Measurements from ENCODE around the gene AGO3.

AGO3 gene

DNA sequence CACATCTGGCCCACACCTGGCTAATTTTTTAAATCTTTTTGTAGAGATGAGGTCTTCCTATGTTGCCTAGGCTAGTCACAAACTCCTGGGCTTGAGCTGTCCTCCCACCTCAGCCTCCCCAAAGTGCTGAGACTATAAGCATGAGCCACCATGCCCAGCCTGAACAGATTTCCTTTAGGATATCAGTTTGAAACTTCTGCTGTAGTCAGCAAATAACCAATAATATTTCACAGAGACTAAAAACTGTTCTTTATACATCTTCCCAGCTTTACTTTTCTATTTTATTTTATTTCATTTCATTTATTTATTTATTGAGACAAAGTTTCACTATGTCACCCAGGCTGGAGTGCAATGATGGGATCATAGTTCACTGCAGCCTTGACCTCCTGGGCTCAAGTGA lies 123.1 kb downstream of the AGO3 start:
- TF ChIP-seq, protein P1, sequence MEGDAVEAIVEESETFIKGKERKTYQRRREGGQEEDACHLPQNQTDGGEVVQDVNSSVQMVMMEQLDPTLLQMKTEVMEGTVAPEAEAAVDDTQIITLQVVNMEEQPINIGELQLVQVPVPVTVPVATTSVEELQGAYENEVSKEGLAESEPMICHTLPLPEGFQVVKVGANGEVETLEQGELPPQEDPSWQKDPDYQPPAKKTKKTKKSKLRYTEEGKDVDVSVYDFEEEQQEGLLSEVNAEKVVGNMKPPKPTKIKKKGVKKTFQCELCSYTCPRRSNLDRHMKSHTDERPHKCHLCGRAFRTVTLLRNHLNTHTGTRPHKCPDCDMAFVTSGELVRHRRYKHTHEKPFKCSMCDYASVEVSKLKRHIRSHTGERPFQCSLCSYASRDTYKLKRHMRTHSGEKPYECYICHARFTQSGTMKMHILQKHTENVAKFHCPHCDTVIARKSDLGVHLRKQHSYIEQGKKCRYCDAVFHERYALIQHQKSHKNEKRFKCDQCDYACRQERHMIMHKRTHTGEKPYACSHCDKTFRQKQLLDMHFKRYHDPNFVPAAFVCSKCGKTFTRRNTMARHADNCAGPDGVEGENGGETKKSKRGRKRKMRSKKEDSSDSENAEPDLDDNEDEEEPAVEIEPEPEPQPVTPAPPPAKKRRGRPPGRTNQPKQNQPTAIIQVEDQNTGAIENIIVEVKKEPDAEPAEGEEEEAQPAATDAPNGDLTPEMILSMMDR (conservative IDR thresholded peaks at IDR 0.05; ENCODE audit: low read depth, low read length) = no peak
- H3K4me3 ChIP-seq (ENCODE audit: low read length) = no peak overlapping the region
- DNase-seq (ENCODE audit: low read depth) = no peak

DNA sequence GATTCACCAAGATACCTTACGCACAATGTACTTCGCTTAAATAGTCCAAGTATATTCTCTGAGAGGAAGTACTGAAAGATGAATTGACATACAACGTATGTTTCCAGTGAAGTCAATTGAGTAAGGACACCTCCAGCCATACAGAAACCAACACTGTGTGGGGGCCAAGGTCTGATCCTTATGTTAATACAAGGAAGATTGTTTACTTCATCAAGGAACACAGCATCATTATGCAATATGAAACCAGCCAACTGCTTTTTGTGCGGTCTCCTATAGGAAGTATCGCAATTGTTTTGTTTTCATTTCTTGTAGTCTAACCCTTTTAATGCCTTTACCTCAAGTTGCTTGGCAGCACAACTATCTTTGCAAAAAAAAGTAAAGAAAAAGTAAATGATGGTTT lies 124.8 kb downstream of the AGO3 start:
- no peak for DNase-seq (ENCODE audit: low read depth)
- TF ChIP-seq, protein P1 (conservative IDR thresholded peaks at IDR 0.05; ENCODE audit: low read depth, low read length) = no peak
- H3K4me3 ChIP-seq (ENCODE audit: low read length) = no peak overlapping the region

DNA sequence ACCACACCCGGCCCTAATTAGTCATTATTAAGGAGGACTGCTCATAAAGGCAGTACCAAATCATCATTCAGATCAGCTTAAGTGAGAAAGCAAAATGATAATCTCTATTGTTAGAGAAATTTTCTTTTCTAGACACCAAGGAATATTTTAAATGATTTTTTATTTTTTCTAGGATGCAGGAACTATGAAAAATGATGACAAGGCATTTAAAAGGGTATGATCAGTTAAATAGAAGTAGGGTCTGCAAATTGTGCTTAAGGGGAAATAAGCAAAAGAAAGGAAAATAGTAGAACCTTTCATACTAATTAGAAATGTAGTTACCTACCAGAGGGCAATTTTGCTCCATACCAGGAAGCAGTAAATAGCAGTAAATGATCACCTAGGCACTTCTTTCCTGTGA lies 131.4 kb downstream of the AGO3 start:
- TF ChIP-seq, protein P1 (conservative IDR thresholded peaks at IDR 0.05; ENCODE audit: low read depth, low read length) = no peak
- H3K4me3 ChIP-seq (ENCODE audit: low read length) = no peak overlapping the region
- no peak for DNase-seq (ENCODE audit: low read depth)

DNA sequence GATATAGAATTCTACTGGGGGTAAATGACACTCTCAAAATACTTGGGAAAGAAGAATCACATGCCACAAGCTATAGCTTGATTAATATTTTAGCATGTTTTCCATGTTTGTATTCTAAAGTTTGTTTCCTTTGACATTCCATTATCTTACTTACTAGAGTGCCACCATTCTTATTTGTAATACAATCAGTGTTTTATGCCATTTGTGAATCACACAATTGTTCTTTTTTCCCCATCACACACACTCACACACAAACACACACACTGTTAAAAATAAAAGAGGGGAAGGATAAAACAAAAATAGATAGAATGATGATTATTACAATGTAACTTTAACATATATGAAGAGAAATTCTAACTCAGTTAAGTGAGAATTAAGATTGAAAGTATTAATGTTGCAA lies 137.0 kb downstream of the AGO3 start:
- no peak overlapping the region for H3K4me3 ChIP-seq (ENCODE audit: low read length)
- DNase-seq (ENCODE audit: low read depth) = no peak
- TF ChIP-seq, protein P1 (conservative IDR thresholded peaks at IDR 0.05; ENCODE audit: low read depth, low read length) = no peak

DNA sequence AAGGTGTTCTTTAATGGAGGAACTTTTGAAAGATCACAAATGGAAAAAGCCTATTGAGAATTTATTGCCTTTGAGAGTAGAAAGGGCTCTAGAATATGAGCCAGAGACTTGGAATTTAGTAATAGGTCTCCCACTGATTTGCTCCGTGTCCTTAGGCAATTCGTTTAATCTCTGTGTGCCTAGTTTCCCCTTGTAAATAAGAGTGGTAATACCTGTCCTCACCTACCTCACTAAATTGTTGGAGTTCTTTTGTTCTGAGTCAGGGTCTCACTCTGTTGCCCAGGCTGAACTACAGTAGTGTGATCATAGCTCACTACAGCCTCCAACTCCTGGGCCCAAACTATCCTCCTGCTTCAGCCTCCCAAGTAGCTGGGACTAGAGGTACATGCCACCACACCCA lies 138.0 kb downstream of the AGO3 start:
- TF ChIP-seq, protein P1 (conservative IDR thresholded peaks at IDR 0.05; ENCODE audit: low read depth, low read length) = no peak
- H3K4me3 ChIP-seq (ENCODE audit: low read length) = no peak overlapping the region
- no peak for DNase-seq (ENCODE audit: low read depth)

DNA sequence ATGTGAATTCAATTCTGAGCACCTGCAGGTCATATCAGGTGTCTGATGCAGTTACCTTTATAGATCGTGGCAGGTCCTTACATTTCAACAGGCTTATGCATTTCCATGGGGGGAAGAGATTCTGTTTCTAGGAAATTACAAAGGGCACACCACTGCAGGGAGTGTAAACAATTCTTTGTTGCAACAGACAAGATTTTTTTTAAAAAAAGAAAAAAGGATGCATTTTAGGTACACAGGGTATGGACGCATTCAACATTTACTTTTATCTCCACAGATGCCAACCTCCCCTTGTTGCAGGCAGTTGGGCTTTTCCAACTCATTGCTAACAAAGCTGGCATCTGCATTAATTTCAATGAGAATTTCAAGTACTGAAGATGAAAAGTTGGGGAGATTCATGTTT lies 139.4 kb downstream of the AGO3 start:
- H3K4me3 ChIP-seq (ENCODE audit: low read length) = no peak overlapping the region
- no peak for DNase-seq (ENCODE audit: low read depth)
- TF ChIP-seq, protein P1 (conservative IDR thresholded peaks at IDR 0.05; ENCODE audit: low read depth, low read length) = no peak

DNA sequence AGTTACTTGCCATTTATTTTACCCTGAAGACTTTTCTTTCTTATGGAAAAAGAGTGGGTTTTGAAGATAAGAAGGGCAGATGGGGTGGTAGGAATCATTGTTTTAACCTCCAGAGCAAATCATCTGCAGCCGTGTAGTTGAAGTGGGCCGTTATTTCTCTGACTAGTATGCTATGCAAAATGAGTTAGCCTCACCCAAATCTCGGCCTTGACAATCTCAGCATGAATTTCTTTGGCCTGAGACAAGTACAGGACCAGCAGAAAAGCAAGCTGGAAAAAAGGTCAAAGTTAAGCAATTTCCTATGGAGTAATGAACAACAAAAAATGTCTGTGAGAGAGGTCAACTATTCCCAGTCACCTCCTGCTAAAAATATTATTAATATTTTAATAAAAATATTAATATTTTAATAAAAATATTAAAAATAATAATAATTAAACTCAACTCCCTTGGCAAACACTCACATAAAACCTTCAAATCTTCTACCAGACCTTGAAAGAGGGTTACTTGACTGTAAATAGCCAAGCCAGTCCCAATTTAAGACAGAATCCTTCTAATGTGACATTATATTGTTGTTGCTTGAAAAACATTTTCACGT lies 146.2 kb downstream of the AGO3 start:
- DNase-seq (ENCODE audit: low read depth) = no peak
- TF ChIP-seq, protein P1 (conservative IDR thresholded peaks at IDR 0.05; ENCODE audit: low read depth, low read length) = no peak
- H3K4me3 ChIP-seq (ENCODE audit: low read length) = no peak overlapping the region

Measured in retinal pigment epithelial cell (primary cell).